Right forelimb (tissue), 1 donor: ENCODE measurements around the gene CDH13.

Source experiments
- DNase-seq: peaks from one replicate; pipeline ENCODE4 v3.0.0-alpha.2; 2018

The CDH13 gene

GRCh38 chr16:83205896-83206295 is 579.1 kb downstream of the CDH13 start:
- no peak for DNase-seq

- no peak for DNase-seq
Measured at GRCh38 chr16:83206426-83206825, 579.7 kb downstream of the CDH13 start.

DNA sequence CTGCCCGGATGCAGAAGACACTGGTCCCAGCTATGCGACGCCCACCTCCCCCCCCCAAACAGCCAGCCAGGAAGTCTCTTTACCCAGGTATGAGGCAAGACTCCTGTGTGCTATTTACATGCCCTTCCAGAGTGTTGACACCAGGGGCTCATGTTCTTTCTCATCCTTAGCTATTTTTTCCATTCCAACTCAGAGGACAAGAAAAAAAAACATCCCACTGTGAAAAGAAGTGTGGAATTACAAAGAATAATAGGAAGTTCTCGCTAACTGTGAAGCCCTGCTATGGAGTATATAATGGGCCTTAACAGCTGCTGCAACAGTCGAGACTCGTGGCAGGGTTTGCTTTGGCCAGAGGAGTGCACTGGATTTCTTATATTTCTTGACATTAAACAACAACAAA is 584.9 kb downstream of the CDH13 start:
- DNase-seq = no peak

- no peak for DNase-seq
Measured at GRCh38 chr16:83212301-83212841, 585.6 kb downstream of the CDH13 start.

- DNase-seq = no peak
Measured at GRCh38 chr16:83214671-83215070, 587.9 kb downstream of the CDH13 start.

GRCh38 chr16:83215406-83216001 is 588.7 kb downstream of the CDH13 start:
- no peak for DNase-seq

DNA sequence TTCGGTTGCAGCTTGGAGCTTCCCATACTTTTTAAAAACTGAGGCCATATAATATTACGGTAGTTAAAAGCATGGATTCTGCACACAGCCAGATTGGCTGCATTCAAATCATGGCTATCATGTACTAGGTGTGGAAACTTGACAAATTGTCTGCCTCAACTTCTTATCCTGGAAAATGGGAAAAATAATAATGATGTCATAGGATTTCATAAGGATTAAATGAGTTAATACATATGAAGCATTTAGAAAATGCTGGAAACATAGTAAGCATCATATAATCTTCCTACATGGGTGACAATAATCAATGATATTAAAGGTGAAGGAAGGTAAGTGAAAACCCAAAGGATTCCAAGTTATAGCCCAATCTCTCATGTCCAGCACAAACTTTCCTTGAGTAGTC is 592.5 kb downstream of the CDH13 start:
- no peak for DNase-seq

GRCh38 chr16:83220066-83220465 is 593.3 kb downstream of the CDH13 start:
- no peak for DNase-seq

GRCh38 chr16:83224642-83225041 is 597.9 kb downstream of the CDH13 start:
- no peak for DNase-seq

- DNase-seq = no peak
Measured at GRCh38 chr16:83227336-83227735, 600.6 kb downstream of the CDH13 start.

GRCh38 chr16:83231729-83232128 is 605.0 kb downstream of the CDH13 start:
- DNase-seq = no peak

DNA sequence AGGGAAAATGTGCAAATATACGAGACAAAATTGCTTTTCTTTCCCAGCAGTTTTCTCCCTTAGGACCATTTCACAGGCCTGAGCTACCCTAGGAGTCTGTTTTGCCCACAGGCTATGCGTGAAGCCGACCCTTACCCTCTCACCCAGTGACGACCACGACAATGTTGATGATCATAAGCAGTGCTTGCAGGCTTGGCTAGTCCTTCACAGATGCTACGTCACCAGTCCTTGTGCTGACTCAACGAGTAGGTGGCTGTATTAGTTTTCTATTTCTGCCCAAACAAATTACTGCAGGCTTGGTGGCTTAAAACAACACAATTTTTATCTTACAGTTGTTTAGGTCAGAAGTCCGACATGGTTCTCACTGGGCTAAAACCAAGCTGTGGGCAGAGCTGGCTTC is 606.4 kb downstream of the CDH13 start:
- no peak for DNase-seq

DNA sequence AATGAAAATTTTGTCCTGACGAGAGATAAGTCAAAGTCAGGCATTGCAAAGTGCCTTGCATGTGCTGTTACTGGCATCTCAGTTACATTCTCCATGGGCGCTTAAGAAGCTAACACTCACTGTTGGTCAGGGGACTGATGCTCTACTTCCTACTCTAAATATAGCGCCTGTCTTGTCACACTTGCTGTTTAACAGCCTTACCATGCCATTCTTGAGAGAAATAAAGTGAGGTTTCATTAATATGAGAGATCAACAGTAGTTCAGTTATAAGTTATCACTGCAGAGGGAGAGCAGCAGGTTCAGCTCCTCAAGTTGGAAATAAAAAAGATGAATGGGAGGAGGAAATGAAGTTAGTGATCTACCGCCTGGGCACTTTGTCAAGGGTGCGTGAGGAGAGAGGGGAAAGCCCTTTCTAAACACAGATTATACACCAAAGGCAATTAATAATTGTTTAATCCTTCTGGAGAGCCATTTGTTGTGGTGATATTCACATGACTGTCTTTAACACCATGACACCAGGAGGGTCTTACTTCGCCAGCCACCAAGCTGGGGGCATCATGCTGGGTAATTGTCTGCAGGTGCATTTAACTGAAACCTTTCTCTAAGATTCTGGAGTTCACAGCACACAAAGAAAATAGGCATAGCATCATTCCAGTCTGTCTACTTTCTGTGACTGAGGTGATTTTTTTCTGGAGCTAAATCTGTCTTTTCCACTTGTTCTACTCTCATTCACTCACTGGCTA is 612.4 kb downstream of the CDH13 start:
- DNase-seq = no peak

GRCh38 chr16:83244057-83244456 is 617.3 kb downstream of the CDH13 start:
- DNase-seq = no peak

DNA sequence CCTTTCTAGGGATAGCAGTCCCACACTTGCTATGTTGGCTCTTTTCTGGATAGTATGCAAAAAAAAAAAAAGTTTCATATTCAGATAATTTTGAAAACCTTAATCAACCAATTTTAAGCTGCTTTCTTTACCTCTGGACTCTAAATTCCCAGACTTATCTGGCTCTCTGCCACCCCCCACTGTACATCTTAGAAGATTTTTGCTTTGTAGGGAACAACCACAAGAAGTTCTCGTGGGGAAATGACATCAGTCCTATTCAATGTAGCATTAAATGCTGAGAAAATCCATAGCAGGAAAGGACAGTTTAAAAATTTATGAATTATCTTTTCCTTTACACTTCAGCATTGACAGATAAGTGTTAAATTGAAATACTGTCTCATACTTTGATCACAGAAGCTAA is 618.3 kb downstream of the CDH13 start:
- no peak for DNase-seq

DNA sequence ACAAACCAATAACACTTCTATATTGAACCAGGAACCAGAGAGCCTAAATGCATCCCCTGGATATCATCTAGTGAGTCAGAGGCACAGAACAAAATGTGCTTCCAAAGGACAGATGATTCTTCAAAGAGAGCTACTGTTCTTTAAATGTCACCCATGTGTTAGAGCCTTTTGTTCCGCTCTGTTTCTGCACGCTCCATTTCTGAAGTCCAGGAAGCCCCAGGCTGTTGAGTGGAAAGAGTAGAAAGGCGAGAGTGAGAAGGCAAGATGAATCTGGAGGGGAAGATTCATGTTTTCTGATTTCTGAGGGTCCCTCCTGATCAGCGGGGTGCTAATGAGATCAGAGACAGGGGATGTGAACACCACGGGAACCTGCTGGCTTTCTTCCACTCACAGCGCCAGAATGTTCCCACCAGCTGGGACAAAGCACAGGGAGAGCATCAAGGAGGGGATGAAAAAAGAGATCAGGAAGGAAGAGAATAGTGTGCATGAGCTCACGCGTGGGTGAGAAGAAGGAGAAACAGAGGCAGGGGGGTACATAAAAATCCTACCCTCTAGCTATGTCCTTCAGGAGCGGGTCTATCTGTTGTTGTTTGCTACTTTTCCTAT is 621.1 kb downstream of the CDH13 start:
- no peak for DNase-seq

- no peak for DNase-seq
Measured at GRCh38 chr16:83248735-83249463, 622.1 kb downstream of the CDH13 start.

DNA sequence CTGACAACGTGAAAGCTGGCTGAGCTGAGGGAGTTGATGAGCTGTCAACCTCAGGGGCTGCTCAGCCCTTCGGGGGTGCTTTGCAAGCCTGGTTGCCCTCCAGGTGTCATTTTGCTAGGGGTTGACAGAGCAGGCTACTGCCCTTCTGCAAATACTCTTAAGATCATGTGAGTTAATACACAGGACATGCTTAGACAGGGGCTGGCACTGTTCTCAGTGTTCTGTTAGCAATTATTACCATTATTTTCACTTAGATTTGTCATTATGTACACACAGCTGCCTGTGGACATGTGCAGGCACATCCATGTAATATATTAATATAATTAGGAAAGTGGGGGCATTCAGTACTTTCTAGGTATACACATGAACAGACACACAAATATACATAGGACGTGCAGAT is 626.8 kb downstream of the CDH13 start:
- DNase-seq = no peak

GRCh38 chr16:83258366-83258928 is 631.7 kb downstream of the CDH13 start:
- DNase-seq = no peak

GRCh38 chr16:83266848-83267553 is 640.2 kb downstream of the CDH13 start:
- DNase-seq = no peak

GRCh38 chr16:83268169-83268568 is 641.4 kb downstream of the CDH13 start:
- no peak for DNase-seq

DNA sequence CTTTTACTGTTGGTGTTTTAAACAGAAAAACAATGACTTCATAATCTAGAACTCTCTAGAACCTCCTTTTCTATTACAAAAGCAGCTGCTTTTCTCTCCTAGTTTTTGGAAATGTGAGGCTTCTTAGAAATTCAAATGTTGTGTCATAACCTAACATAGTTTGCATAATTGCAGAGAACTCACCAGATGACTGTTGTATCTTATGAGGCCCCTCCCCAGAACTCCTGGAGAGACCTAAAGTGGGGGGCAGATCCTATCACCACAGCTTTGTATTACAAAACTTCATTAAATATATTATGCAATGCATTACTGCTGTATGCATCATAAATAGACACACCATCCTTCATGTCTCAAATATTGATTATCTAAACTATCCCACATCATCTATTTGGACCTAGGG is 642.3 kb downstream of the CDH13 start:
- DNase-seq = no peak
